GM12878 (cell line): Measurements from ENCODE around the gene PERCC1. TPM values are rescaled to one million over a fixed set of nuclear protein-coding genes. Genes with fewer than 3 reads are reported as not detected.
"Not testable (repeated sequence)": the region's sequence is repeated elsewhere in the genome, so short reads cannot be mapped to it uniquely, and the experiment has no call there.

ENCODE experiments used
- ATAC-seq: fragments of 200-7000 bp; cut with Tn5 transposase; 3 replicates; pipeline ENCODE4 v1.9.1; 2020; ENCODE audit warnings: mild to moderate bottlenecking, moderate library complexity
- BruUV-seq: library from RNA; stranded (reverse); fragments of 400-500 nt; replicated peaks from 2 replicates; lab custom pipeline; 2021; lab: Mats Ljungman, UMichigan
- CTCF ChIA-PET: fragments of 300-600 bp; sonication (Branson Sonifier 250); formaldehyde crosslinking; extraction: SDS; loops from one replicate; lab custom pipeline; 2021; ENCODE audit warnings: inconsistent platforms; lab: Yijun Ruan, JAX
- POLR2A ChIA-PET: fragments of 350-600 bp; formaldehyde crosslinking; extraction: SDS; loops from one replicate; lab custom pipeline; 2021; ENCODE audit warnings: inconsistent platforms; lab: Charles Lee
- RAD21 ChIA-PET: fragments of 300-600 bp; sonication (Branson Sonifier 250); formaldehyde crosslinking; loops from one replicate; lab custom pipeline; 2023; ENCODE audit warnings: antibody characterized with exemption; ENCODE audit not compliant: unreplicated experiment; lab: Charles Lee
- SMC1A ChIA-PET: fragments of 300-600 bp; sonication (Branson Sonifier 250); formaldehyde crosslinking; loops from one replicate; lab custom pipeline; 2023; ENCODE audit not compliant: unreplicated experiment, uncharacterized antibody; lab: Charles Lee
- DNase-seq: peaks from one replicate; pipeline ENCODE4 v3.0.0-alpha.2; 2011; ENCODE audit warnings: low read depth, low spot score
- FAIRE-seq: peaks from 3 replicates; lab custom pipeline; 2011; peaks lifted over from hg19 to GRCh38; lab: Jason Lieb, UNC
- H2AFZ ChIP-seq: 2 replicates; pipeline ENCODE4 v1.6.0; 2011; ENCODE audit warnings: low read depth, low read length, control low read depth; ENCODE audit not compliant: control insufficient read depth
- H3K27ac ChIP-seq: 2 replicates; pipeline ENCODE4 v1.5.1; 2011; ENCODE audit warnings: control low read depth; ENCODE audit not compliant: control insufficient read depth, insufficient read depth
- H3K27me3 ChIP-seq, 2 experiments: replicated peaks in 1 of 2; 2 replicates each; pipeline versions ENCODE4 v1.6.0 to v1.6.1; 2011; ENCODE audit warnings: low read length in 1 of 2; ENCODE audit not compliant: control insufficient read depth in 2 of 2, insufficient read depth in 2 of 2
- H3K36me3 ChIP-seq, 2 experiments: 2 replicates each; pipeline ENCODE4 v1.5.1; 2011; ENCODE audit warnings: low read length in 1 of 2; ENCODE audit not compliant: control insufficient read depth in 2 of 2, insufficient read depth in 2 of 2
- H3K4me1 ChIP-seq: 2 replicates; pipeline ENCODE4 v1.6.1; 2011; ENCODE audit warnings: mild to moderate bottlenecking, low read length, moderate library complexity, mixed read lengths; ENCODE audit not compliant: control insufficient read depth, insufficient read depth
- H3K4me2 ChIP-seq: 2 replicates; pipeline ENCODE4 v1.6.0; 2011; ENCODE audit warnings: control low read depth; ENCODE audit not compliant: control insufficient read depth, insufficient read depth
- H3K4me3 ChIP-seq: fragments of 200-600 bp; sonication (generic); 2 replicates; pipeline ENCODE4 v1.5.1; 2016
- H3K79me2 ChIP-seq: 2 replicates; pipeline ENCODE4 v1.6.0; 2011; ENCODE audit warnings: low read length; ENCODE audit not compliant: control insufficient read depth, insufficient read depth
- H3K9ac ChIP-seq: 2 replicates; pipeline ENCODE4 v1.8.0; 2011; ENCODE audit warnings: low read length, control low read depth, mixed read lengths; ENCODE audit not compliant: control insufficient read depth, insufficient read depth
- H3K9me3 ChIP-seq: replicated peaks from 3 replicates; pipeline ENCODE4 v1.5.1; 2011; ENCODE audit warnings: mild to moderate bottlenecking, low read length; ENCODE audit not compliant: control insufficient read depth, insufficient read depth
- H4K20me1 ChIP-seq: 2 replicates; pipeline ENCODE4 v1.6.0; 2011; ENCODE audit not compliant: control insufficient read depth, insufficient read depth
- BACH1 ChIP-seq: fragments of 450-650 bp; IDR thresholded peaks from 2 replicates; pipeline ENCODE4 v1.6.1; 2017; ENCODE audit warnings: mild to moderate bottlenecking, borderline replicate concordance
- SRF ChIP-seq, 2 experiments: IDR thresholded peaks; 2 replicates each; pipeline ENCODE4 v1.6.1; 2011; ENCODE audit warnings: low read depth in 2 of 2, low read length in 2 of 2, mild to moderate bottlenecking in 1 of 2, moderate library complexity in 1 of 2
- WGBS: methylation state at CpG from one replicate; pipeline ENCODE4 v1.1.6; 2016; ENCODE audit warnings: low lambda C conversion rate; ENCODE audit not compliant: insufficient replicate concordance, insufficient coverage; ENCODE audit errors: missing lambda C conversion rate; 5-methylcytosine and 5-hydroxymethylcytosine counted together
- in situ Hi-C: fragments of 300-500 bp; cut with MboI; formaldehyde crosslinking; loops from 9 replicates; pipeline ENCODE4 v1.14.3; 2018; ENCODE audit warnings: mixed read lengths
- intact Hi-C: fragments of 100-400 bp; cut with micrococcal nuclease; formaldehyde crosslinking; loops from one replicate; pipeline ENCODE4 v1.14.2; 2022; ENCODE audit not compliant: unreplicated experiment
- polyA plus RNA-seq, 11 experiments: library from polyadenylated mRNA; depleted of rRNA in 4 of 11; unstranded in 6 of 11; stranded (reverse) in 5 of 11; fragments of >200 nt; fragmentation: Nextera tagmentation in 4 of 11; fragmentation: Illumina TruSeq in 1 of 11; extraction: Ambion mirVana in 4 of 11; extraction: Trizol in 1 of 11; gene quantifications; 1 replicate in 1 of 11; 2 replicates in 10 of 11; pipeline versions ENCODE4 v1.2.1 to v1.2.3, GENCODE V29; 2011 to 2016; ENCODE audit warnings: inconsistent platforms in 2 of 11, missing spikeins in 2 of 11, low read depth in 1 of 11
- total RNA-seq, 4 experiments: library from RNA; depleted of rRNA in 3 of 4; stranded (reverse); fragments of >200 nt in 3 of 4; fragmentation: Illumina TruSeq in 1 of 4; extraction: Trizol in 1 of 4; gene quantifications; 2 replicates each; pipeline versions ENCODE4 v1.2.1 to v1.2.3, GENCODE V29; 2013 to 2021
- TF ChIP-seq, protein P1 (sequence below): fragments of 450-650 bp; IDR thresholded peaks from 2 replicates; pipeline ENCODE4 v1.6.1; 2017; ENCODE audit warnings: mild to moderate bottlenecking, moderate library complexity

The PERCC1 gene
- total and polyA plus RNA-seq, 10 of the 15 experiments (the other 5 are each of a cell fraction or from before 2014, with no cell fraction given) = not detected

DNA sequence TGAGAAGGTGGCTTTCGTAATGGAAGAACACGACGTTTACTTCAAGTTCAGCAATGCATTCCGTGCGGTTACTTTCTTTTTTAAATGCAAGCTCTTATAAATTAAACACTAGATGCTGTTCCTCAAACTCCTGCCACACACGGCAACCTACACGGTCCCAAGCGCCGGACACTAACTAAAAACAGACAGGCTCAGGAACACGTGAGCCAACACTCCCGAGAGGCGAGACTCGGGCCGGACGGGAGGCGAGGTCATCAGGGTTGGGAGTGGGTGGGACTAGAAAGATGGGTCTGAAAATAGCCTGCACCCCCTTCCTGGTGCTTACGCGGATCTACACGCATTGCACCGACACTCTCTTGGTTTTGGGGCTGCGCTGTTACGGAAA, 37.5 kb downstream of the PERCC1 start (continued):
- TF ChIP-seq, protein P1, sequence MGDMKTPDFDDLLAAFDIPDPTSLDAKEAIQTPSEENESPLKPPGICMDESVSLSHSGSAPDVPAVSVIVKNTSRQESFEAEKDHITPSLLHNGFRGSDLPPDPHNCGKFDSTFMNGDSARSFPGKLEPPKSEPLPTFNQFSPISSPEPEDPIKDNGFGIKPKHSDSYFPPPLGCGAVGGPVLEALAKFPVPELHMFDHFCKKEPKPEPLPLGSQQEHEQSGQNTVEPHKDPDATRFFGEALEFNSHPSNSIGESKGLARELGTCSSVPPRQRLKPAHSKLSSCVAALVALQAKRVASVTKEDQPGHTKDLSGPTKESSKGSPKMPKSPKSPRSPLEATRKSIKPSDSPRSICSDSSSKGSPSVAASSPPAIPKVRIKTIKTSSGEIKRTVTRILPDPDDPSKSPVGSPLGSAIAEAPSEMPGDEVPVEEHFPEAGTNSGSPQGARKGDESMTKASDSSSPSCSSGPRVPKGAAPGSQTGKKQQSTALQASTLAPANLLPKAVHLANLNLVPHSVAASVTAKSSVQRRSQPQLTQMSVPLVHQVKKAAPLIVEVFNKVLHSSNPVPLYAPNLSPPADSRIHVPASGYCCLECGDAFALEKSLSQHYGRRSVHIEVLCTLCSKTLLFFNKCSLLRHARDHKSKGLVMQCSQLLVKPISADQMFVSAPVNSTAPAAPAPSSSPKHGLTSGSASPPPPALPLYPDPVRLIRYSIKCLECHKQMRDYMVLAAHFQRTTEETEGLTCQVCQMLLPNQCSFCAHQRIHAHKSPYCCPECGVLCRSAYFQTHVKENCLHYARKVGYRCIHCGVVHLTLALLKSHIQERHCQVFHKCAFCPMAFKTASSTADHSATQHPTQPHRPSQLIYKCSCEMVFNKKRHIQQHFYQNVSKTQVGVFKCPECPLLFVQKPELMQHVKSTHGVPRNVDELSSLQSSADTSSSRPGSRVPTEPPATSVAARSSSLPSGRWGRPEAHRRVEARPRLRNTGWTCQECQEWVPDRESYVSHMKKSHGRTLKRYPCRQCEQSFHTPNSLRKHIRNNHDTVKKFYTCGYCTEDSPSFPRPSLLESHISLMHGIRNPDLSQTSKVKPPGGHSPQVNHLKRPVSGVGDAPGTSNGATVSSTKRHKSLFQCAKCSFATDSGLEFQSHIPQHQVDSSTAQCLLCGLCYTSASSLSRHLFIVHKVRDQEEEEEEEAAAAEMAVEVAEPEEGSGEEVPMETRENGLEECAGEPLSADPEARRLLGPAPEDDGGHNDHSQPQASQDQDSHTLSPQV = no peak
- no peak for TF ChIP-seq SRF (IDR thresholded peaks at IDR 0.05; ENCODE audit: low read depth in 2 of 2, low read length in 2 of 2)
- no peak for TF ChIP-seq BACH1

DNA sequence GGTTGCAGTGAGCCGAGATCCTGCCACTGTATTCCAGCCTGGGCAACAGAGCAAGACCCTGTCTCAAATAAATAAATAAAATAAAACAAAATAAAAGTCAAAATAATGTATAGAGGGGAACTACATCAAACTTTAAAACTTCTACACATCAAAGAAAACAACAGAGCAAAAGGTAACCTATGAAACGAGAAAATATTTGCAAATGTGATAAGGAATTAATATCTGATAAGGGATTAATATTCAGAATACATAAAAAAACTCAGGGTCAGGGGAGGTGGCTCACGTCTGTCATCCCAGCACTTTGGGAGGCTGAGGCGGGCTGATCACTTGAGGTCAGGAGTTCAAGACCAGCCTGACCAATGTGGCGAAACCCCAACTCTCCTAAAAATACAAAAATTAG, 38.3 kb downstream of the PERCC1 start:
- FAIRE-seq, H3K36me3 ChIP-seq, H2AFZ ChIP-seq, CTCF ChIA-PET, SMC1A ChIA-PET, in situ Hi-C loops, H3K9me3 ChIP-seq, H4K20me1 ChIP-seq, ATAC-seq, H3K27me3 ChIP-seq, DNase-seq, intact Hi-C loops, RAD21 ChIA-PET: not testable (repeated sequence)
- Histone ChIP-seq H3K27ac (peak overlapping the region; percentile 92), H3K4me2 (peak overlapping the region; percentile 87), H3K79me2 (peaks cover 49% of the 10 kb centered on the region), H3K4me3 (peak overlapping the region; percentile 41; the same call in 1 of the 2 replicates), H3K4me1 (peaks cover 19% of the 10 kb centered on the region), H3K9ac (peak overlapping the region; percentile 75)
- 73% methylated on average over 5 of the region's 5 CpGs for WGBS
- TSS peak; percentile 38 for BruUV-seq
- POLR2A ChIA-PET = interaction anchor here (1.1 kb wide), 1 partner anchor 48 kb away, joined by 3 read pairs; the partner anchor contains the start of gene UQCC4
